ENCODE measurements around the gene PCCA. TPM values are rescaled to one million over a fixed set of nuclear protein-coding genes. Genes with fewer than 3 reads are reported as not detected.

PCCA gene
- total and polyA plus RNA-seq, 2 of the 13 experiments (the other 11 are each of a cell fraction or from before 2014, with no cell fraction given): 15.0 to 32.2 TPM

DNA sequence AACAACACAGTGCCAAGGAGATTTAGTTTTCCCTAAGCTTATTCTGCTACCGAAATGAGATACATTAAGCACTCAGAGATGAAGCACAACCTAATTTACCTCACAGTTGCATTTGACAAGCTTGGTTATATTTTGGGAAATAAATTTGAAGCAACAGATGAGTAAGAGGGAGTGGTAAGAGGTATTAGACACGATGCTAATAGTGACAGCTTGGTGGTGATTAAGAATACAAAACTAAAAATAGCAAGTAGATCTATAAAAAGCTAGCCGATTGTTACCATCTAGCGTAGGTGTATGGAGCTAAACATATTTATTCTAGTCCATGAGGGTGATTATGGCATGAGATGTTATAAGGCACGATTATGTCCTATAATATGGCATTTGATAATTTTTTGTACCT is 208.5 kb downstream of the PCCA start:
- no peak overlapping the region for H3K4me2 ChIP-seq (ENCODE audit: low read depth, low read length)
- H3K27me3 ChIP-seq (ENCODE audit: control insufficient read depth in 1 of 2, insufficient read depth in 2 of 2, low read length in 2 of 2): no peaks in the 10 kb centered on the region
- intact Hi-C loops (cut with micrococcal nuclease; ENCODE audit: unreplicated experiment) (no loop called here), in situ Hi-C loops (cut with HindIII; ENCODE audit: extremely low pct_ligation_motif_present, low pct_unique_long_range_greater_than_20kb) (no loop called here)
- no TSS peak for BruUV-seq (replicated peaks)
- no peak for ATAC-seq
- ChIA-PET POLR2A (no interaction called here), CTCF (ENCODE audit: low intra/inter-chr PET ratio, low total read pairs) (no interaction called here)
- H3K9me3 ChIP-seq (ENCODE audit: low read length): no peaks in the 10 kb centered on the region
- no peak for DNase-seq (ENCODE audit: low spot score)
- H3K27ac ChIP-seq (ENCODE audit: extremely low read length, insufficient read depth, low read length): no peak overlapping the region
- H3K4me3 ChIP-seq (replicated peaks in 1 of 3; ENCODE audit: insufficient read depth in 1 of 3, low read depth in 2 of 3, low read length in 3 of 3): no peak overlapping the region
- 99% methylated on average over 5 of the region's 5 CpGs for WGBS (ENCODE audit: low lambda C conversion rate)
- H3K36me3 ChIP-seq (replicated peaks in 1 of 2; ENCODE audit: control insufficient read depth in 1 of 2, insufficient read depth in 2 of 2, low read length in 2 of 2): peaks cover 2 to 3% of the 10 kb centered on the region in 2 experiments; a peak in 3 of 5 replicates
- no peak overlapping the region for H3K9ac ChIP-seq (ENCODE audit: insufficient read depth, low read depth, low read length)
- H2AFZ ChIP-seq (ENCODE audit: low read length): no peak overlapping the region
- FAIRE-seq: no peak
- no peaks in the 10 kb centered on the region for H4K20me1 ChIP-seq (ENCODE audit: insufficient read depth, low read length)
- TF ChIP-seq MED8 (CRISPR knock-in tag; IDR thresholded peaks at IDR 0.05; ENCODE audit: insufficient replicate concordance) (no peak), RNF2 (conservative IDR thresholded peaks at IDR 0.05; ENCODE audit: low read depth) (no peak)
- TF ChIP-seq, protein P1, sequence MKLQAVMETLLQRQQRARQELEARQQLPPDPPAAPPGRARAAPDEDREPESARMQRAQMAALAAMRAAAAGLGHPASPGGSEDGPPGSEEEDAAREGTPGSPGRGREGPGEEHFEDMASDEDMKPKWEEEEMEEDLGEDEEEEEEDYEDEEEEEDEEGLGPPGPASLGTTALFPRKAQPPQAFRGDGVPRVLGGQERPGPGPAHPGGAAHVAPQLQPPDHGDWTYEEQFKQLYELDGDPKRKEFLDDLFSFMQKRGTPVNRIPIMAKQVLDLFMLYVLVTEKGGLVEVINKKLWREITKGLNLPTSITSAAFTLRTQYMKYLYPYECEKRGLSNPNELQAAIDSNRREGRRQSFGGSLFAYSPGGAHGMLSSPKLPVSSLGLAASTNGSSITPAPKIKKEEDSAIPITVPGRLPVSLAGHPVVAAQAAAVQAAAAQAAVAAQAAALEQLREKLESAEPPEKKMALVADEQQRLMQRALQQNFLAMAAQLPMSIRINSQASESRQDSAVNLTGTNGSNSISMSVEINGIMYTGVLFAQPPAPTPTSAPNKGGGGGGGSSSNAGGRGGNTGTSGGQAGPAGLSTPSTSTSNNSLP (IDR thresholded peaks at IDR 0.05; ENCODE audit: low read depth, low read length): no peak
- TF ChIP-seq, protein P2, sequence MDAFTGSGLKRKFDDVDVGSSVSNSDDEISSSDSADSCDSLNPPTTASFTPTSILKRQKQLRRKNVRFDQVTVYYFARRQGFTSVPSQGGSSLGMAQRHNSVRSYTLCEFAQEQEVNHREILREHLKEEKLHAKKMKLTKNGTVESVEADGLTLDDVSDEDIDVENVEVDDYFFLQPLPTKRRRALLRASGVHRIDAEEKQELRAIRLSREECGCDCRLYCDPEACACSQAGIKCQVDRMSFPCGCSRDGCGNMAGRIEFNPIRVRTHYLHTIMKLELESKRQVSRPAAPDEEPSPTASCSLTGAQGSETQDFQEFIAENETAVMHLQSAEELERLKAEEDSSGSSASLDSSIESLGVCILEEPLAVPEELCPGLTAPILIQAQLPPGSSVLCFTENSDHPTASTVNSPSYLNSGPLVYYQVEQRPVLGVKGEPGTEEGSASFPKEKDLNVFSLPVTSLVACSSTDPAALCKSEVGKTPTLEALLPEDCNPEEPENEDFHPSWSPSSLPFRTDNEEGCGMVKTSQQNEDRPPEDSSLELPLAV (CRISPR knock-in tag; conservative IDR thresholded peaks at IDR 0.05; ENCODE audit: low read depth): no peak
- TF ChIP-seq, protein P3, sequence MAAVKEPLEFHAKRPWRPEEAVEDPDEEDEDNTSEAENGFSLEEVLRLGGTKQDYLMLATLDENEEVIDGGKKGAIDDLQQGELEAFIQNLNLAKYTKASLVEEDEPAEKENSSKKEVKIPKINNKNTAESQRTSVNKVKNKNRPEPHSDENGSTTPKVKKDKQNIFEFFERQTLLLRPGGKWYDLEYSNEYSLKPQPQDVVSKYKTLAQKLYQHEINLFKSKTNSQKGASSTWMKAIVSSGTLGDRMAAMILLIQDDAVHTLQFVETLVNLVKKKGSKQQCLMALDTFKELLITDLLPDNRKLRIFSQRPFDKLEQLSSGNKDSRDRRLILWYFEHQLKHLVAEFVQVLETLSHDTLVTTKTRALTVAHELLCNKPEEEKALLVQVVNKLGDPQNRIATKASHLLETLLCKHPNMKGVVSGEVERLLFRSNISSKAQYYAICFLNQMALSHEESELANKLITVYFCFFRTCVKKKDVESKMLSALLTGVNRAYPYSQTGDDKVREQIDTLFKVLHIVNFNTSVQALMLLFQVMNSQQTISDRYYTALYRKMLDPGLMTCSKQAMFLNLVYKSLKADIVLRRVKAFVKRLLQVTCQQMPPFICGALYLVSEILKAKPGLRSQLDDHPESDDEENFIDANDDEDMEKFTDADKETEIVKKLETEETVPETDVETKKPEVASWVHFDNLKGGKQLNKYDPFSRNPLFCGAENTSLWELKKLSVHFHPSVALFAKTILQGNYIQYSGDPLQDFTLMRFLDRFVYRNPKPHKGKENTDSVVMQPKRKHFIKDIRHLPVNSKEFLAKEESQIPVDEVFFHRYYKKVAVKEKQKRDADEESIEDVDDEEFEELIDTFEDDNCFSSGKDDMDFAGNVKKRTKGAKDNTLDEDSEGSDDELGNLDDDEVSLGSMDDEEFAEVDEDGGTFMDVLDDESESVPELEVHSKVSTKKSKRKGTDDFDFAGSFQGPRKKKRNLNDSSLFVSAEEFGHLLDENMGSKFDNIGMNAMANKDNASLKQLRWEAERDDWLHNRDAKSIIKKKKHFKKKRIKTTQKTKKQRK (IDR thresholded peaks at IDR 0.05; ENCODE audit: low read length): no peak
- TF ChIP-seq, protein P4, sequence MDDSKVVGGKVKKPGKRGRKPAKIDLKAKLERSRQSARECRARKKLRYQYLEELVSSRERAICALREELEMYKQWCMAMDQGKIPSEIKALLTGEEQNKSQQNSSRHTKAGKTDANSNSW (CRISPR knock-in tag; IDR thresholded peaks at IDR 0.05; ENCODE audit: borderline replicate concordance): no peak
- H3K4me1 ChIP-seq (ENCODE audit: insufficient read depth, low read length): peaks cover 26% of the 10 kb centered on the region
- H3K79me2 ChIP-seq (ENCODE audit: insufficient read depth, low read length): no peaks in the 10 kb centered on the region
